ENCODE measurements around the gene TERF2IP.

DNA sequence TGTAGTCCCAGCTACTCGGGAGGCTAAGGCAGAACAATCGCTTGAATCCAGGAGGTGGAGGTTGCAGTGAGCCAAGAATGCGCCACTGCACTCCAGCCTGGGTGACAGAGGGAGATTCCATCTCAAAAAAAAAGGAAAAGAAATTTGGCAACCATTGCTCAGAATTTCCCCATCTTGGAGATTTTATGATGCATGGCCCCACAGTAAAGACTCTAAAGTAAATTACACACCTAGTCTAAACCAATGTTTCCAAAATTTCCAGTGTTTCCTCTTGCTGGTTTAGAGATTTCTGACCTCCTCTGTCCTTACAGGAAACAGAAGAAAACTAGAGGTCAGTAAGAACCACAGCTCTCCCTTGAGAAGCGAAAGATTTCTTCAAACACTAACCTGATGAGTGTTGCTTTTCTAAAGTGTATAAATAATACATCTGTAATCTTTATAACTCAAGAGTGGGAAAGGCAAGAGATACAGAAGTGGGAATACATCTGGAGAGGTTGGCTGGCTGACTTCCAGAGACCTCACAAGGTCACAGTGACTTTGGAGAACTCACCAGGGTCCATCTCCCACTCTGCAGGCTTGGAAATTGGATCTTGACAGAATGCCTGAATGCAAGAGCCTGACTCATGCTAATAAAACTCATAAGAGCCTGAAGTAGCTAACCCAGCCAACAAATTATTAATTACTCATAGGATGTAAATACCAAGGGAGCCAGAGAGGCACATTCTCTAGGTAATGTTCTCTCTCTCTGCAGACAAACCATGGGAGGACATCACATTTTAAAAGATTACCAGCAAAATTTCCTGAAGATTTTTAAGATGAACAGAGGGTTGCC is 33.3 kb upstream of the TERF2IP start:
- TF ChIP-seq POLR2A (IDR thresholded peaks at IDR 0.05) (no peak), POLR2AphosphoS5 (IDR thresholded peaks at IDR 0.05; ENCODE audit: insufficient read depth in 1 of 2, low read depth in 1 of 2) (no peak)
- TF ChIP-seq, protein P1, sequence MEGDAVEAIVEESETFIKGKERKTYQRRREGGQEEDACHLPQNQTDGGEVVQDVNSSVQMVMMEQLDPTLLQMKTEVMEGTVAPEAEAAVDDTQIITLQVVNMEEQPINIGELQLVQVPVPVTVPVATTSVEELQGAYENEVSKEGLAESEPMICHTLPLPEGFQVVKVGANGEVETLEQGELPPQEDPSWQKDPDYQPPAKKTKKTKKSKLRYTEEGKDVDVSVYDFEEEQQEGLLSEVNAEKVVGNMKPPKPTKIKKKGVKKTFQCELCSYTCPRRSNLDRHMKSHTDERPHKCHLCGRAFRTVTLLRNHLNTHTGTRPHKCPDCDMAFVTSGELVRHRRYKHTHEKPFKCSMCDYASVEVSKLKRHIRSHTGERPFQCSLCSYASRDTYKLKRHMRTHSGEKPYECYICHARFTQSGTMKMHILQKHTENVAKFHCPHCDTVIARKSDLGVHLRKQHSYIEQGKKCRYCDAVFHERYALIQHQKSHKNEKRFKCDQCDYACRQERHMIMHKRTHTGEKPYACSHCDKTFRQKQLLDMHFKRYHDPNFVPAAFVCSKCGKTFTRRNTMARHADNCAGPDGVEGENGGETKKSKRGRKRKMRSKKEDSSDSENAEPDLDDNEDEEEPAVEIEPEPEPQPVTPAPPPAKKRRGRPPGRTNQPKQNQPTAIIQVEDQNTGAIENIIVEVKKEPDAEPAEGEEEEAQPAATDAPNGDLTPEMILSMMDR (IDR thresholded peaks at IDR 0.05): no peak
